HCT116 (cell line): Measurements from ENCODE around the gene NOXRED1. TPM values are rescaled to one million over a fixed set of nuclear protein-coding genes. Genes with fewer than 3 reads are reported as not detected.

Experiments
- ATAC-seq: fragments of 200-7000 bp; cut with Tn5 transposase; 2 replicates; pipeline ENCODE4 v1.9.1; 2020; ENCODE audit warnings: mild to moderate bottlenecking, moderate library complexity
- BruUV-seq: library from RNA; stranded (reverse); fragments of 400-500 nt; replicated peaks from 2 replicates; lab custom pipeline; 2021; lab: Mats Ljungman, UMichigan
- CTCF ChIA-PET: fragments of 300-600 bp; sonication (Branson Sonifier 250); formaldehyde crosslinking; loops from one replicate; lab custom pipeline; 2021; ENCODE audit warnings: antibody characterized with exemption; lab: Charles Lee
- POLR2A ChIA-PET: fragments of 300-600, 350-600 bp; sonication (Branson Sonifier 250); formaldehyde crosslinking; loops from one replicate; lab custom pipeline; 2021; ENCODE audit warnings: antibody characterized with exemption; lab: Charles Lee
- RAD21 ChIA-PET, 2 experiments: fragments of 300-600 bp; sonication (Branson Sonifier 250); formaldehyde crosslinking; loops; one replicate each; lab custom pipeline; 2023; ENCODE audit warnings: low total read pairs in 2 of 2; ENCODE audit not compliant: uncharacterized antibody in 2 of 2, unreplicated experiment in 2 of 2, low non-redundant PET in 1 of 2; lab: Charles Lee
- DNase-seq: peaks from one replicate; pipeline ENCODE4 v3.0.0-alpha.2; 2010; ENCODE audit warnings: low read depth, low spot score
- H2AFZ ChIP-seq: fragments of 200-600 bp; shearing (Covaris generic), sonication (generic); 2 replicates; pipeline ENCODE4 v1.6.1; 2017; ENCODE audit warnings: low read depth, mixed run types, mixed read lengths, antibody characterized with exemption, low read length; ENCODE audit not compliant: poor library complexity, severe bottlenecking
- H3K27ac ChIP-seq: 2 replicates; pipeline ENCODE4 v1.5.1; 2012; ENCODE audit warnings: low read depth, low read length
- H3K27me3 ChIP-seq: fragments of 200-600 bp; sonication (generic); 2 replicates; pipeline ENCODE4 v1.6.1; 2016; ENCODE audit warnings: mixed run types, low read length, mixed read lengths; ENCODE audit not compliant: insufficient read depth
- H3K36me3 ChIP-seq, 2 experiments: fragments of 200-500 bp in 1 of 2; fragments of 200-600 bp in 1 of 2; sonication (Bioruptor generic) in 1 of 2; sonication (generic) in 1 of 2; 2 replicates each; pipeline versions ENCODE4 v1.5.1 to v1.6.1; 2014 to 2016; ENCODE audit warnings: low read length in 2 of 2, inconsistent platforms in 1 of 2, mixed read lengths in 1 of 2, mixed run types in 1 of 2; ENCODE audit not compliant: insufficient read depth in 2 of 2, control insufficient read depth in 1 of 2
- H3K4me1 ChIP-seq, 2 experiments: fragments of 200-600 bp in 1 of 2; sonication (generic) in 1 of 2; 2 replicates each; pipeline versions ENCODE4 v1.5.1 to v1.6.1; 2012 to 2017; ENCODE audit warnings: low read length in 2 of 2, inconsistent platforms in 1 of 2, mild to moderate bottlenecking in 1 of 2, mixed read lengths in 1 of 2, mixed run types in 1 of 2, moderate library complexity in 1 of 2; ENCODE audit not compliant: insufficient read depth in 2 of 2, control insufficient read depth in 1 of 2
- H3K4me2 ChIP-seq: fragments of 200-600 bp; sonication (generic); 2 replicates; pipeline ENCODE4 v1.6.1; 2017; ENCODE audit warnings: mixed run types, low read length, mixed read lengths
- H3K4me3 ChIP-seq, 2 experiments: fragments of 200-600 bp in 1 of 2; sonication (generic) in 1 of 2; replicated peaks in 1 of 2; 2 replicates each; pipeline ENCODE4 v1.5.1; 2011 to 2016; ENCODE audit warnings: low read length in 2 of 2, control low read depth in 1 of 2, low read depth in 1 of 2, mild to moderate bottlenecking in 1 of 2, mixed read lengths in 1 of 2, mixed run types in 1 of 2
- H3K79me2 ChIP-seq: fragments of 200-600 bp; sonication (generic); 2 replicates; pipeline ENCODE4 v1.6.1; 2017; ENCODE audit warnings: mild to moderate bottlenecking, mixed run types, low read length, moderate library complexity, mixed read lengths; ENCODE audit not compliant: insufficient read depth
- H3K9ac ChIP-seq: fragments of 200-600 bp; sonication (generic); 2 replicates; pipeline ENCODE4 v1.6.1; 2016; ENCODE audit warnings: low read length, mixed read lengths
- H3K9me2 ChIP-seq: fragments of 200-600 bp; sonication (generic), shearing (Covaris generic); 2 replicates; pipeline ENCODE4 v1.6.1; 2017; ENCODE audit warnings: mixed run types, mild to moderate bottlenecking, moderate library complexity; ENCODE audit not compliant: insufficient read depth
- H3K9me3 ChIP-seq, 2 experiments: fragments of 200-500 bp in 1 of 2; fragments of 200-600 bp in 1 of 2; sonication (Bioruptor generic) in 1 of 2; sonication (generic) in 1 of 2; 2 replicates each; pipeline ENCODE4 v1.6.1; 2014 to 2017; ENCODE audit warnings: low read length in 2 of 2, mixed read lengths in 2 of 2, inconsistent platforms in 1 of 2, low read depth in 1 of 2, mild to moderate bottlenecking in 1 of 2, mixed run types in 1 of 2, moderate library complexity in 1 of 2; ENCODE audit not compliant: control insufficient read depth in 1 of 2, insufficient read depth in 1 of 2
- H4K20me1 ChIP-seq: fragments of 200-600 bp; sonication (generic), shearing (Covaris generic); 2 replicates; pipeline ENCODE4 v1.6.1; 2017; ENCODE audit warnings: mixed run types, mild to moderate bottlenecking, moderate library complexity; ENCODE audit not compliant: insufficient read depth
- ATF3 ChIP-seq: IDR thresholded peaks from 2 replicates; pipeline ENCODE4 v1.6.1; 2012
- CBX3 ChIP-seq: IDR thresholded peaks from 2 replicates; pipeline ENCODE4 v1.6.1; 2012; ENCODE audit warnings: low read depth
- CEBPB ChIP-seq: IDR thresholded peaks from 2 replicates; pipeline ENCODE4 v1.6.1; 2012; ENCODE audit warnings: low read depth
- CTCF ChIP-seq, 3 experiments: fragments of 200-600 bp in 1 of 3; sonication (generic) in 1 of 3; IDR thresholded peaks in 2 of 3; conservative IDR thresholded peaks in 1 of 3; 2 replicates each; pipeline ENCODE4 v1.5.1; 2012 to 2017; ENCODE audit warnings: low read depth in 2 of 3, low read length in 2 of 3, antibody characterized with exemption in 1 of 3, borderline replicate concordance in 1 of 3, control low read depth in 1 of 3, mild to moderate bottlenecking in 1 of 3, mixed read lengths in 1 of 3, mixed run types in 1 of 3, moderate library complexity in 1 of 3; ENCODE audit not compliant: insufficient read depth in 1 of 3
- EGR1 ChIP-seq: IDR thresholded peaks from 2 replicates; pipeline ENCODE4 v1.6.1; 2012; ENCODE audit warnings: low read depth
- ELF1 ChIP-seq: IDR thresholded peaks from 2 replicates; pipeline ENCODE4 v1.6.1; 2012; ENCODE audit warnings: low read depth, borderline replicate concordance
- EZH2 ChIP-seq: fragments of 200-600 bp; sonication (generic); IDR thresholded peaks from 2 replicates; pipeline ENCODE4 v1.6.1; 2017; ENCODE audit warnings: antibody characterized with exemption, mixed run types
- FOSL1 ChIP-seq: IDR thresholded peaks from 2 replicates; pipeline ENCODE4 v1.6.1; 2012; ENCODE audit warnings: low read depth
- JUND ChIP-seq: IDR thresholded peaks from 2 replicates; pipeline ENCODE4 v1.6.1; 2012
- MAX ChIP-seq: IDR thresholded peaks from 2 replicates; pipeline ENCODE4 v1.6.1; 2012
- POLR2AphosphoS5 ChIP-seq: IDR thresholded peaks from 2 replicates; pipeline ENCODE4 v1.6.1; 2011; ENCODE audit warnings: mild to moderate bottlenecking, low read depth, low read length, moderate library complexity
- RAD21 ChIP-seq: IDR thresholded peaks from 2 replicates; pipeline ENCODE4 v1.6.1; 2012; ENCODE audit warnings: low read depth, mild to moderate bottlenecking
- SIN3A ChIP-seq: IDR thresholded peaks from 2 replicates; pipeline ENCODE4 v1.6.1; 2012; ENCODE audit warnings: low read depth
- SP1 ChIP-seq: IDR thresholded peaks from 2 replicates; pipeline ENCODE4 v1.6.1; 2012; ENCODE audit warnings: low read depth
- SRF ChIP-seq: IDR thresholded peaks from 2 replicates; pipeline ENCODE4 v1.6.1; 2012; ENCODE audit warnings: low read depth
- TCF7L2 ChIP-seq: IDR thresholded peaks from 2 replicates; pipeline ENCODE4 v1.7.0; 2011; ENCODE audit warnings: borderline replicate concordance, inconsistent platforms; ENCODE audit not compliant: insufficient read depth, insufficient read length; ENCODE audit errors: extremely low read depth
- YY1 ChIP-seq: IDR thresholded peaks from 2 replicates; pipeline ENCODE4 v1.6.1; 2011; ENCODE audit warnings: low read length, low read depth, moderate library complexity, mild to moderate bottlenecking; ENCODE audit not compliant: insufficient replicate concordance; ENCODE audit errors: extremely low read depth
- ZNF274 ChIP-seq: fragments of 200-500 bp; sonication (Bioruptor generic); IDR thresholded peaks from 2 replicates; pipeline ENCODE4 v1.6.1; 2014; ENCODE audit warnings: mild to moderate bottlenecking, low read depth, low read length, inconsistent platforms
- intact Hi-C: fragments of 100-400 bp; cut with micrococcal nuclease; formaldehyde crosslinking; loops from 2 replicates; pipeline ENCODE4 v1.10.0; 2022
- total RNA-seq: library from RNA; stranded (reverse); gene quantifications from one replicate; pipeline ENCODE4 v1.2.1, GENCODE V29; 2021; ENCODE audit not compliant: unreplicated experiment

The NOXRED1 gene
- total RNA-seq, 1 experiment from 2014 or later: 0.66 TPM

GRCh38 chr14:77359626-77360025 lies 63.7 kb downstream of the NOXRED1 start:
- no TSS peak for BruUV-seq
- Histone ChIP-seq H3K4me2 (no peak overlapping the region), H3K27ac (no peak overlapping the region), H2AFZ (no peak overlapping the region), H3K9me2 (no peaks in the 10 kb centered on the region), H3K27me3 (no peaks in the 10 kb centered on the region), H4K20me1 (no peaks in the 10 kb centered on the region; the same call in 1 of the 2 replicates), H3K4me3 (no peak overlapping the region), H3K9me3 (no peaks in the 10 kb centered on the region), H3K79me2 (peaks cover 6% of the 10 kb centered on the region; the same call in 1 of the 2 replicates), H3K9ac (no peak overlapping the region), H3K36me3 (no peaks in the 10 kb centered on the region), H3K4me1 (no peaks in the 10 kb centered on the region)
- RAD21 ChIA-PET: no interaction called here
- intact Hi-C loops: no loop called here
- DNase-seq (no peak), ATAC-seq (no peak)
- POLR2A ChIA-PET: no interaction called here
- TF ChIP-seq SIN3A (no peak), SRF (no peak), CBX3 (no peak), ZNF274 (no peak), JUND (no peak), RAD21 (no peak), ATF3 (no peak), CTCF (IDR thresholded peaks at IDR 0.05 in 2 of 3, conservative IDR thresholded peaks at IDR 0.05 in 1 of 3; ENCODE audit: borderline replicate concordance in 1 of 3, insufficient read depth in 1 of 3, low read depth in 2 of 3, low read length in 2 of 3) (no peak), ELF1 (no peak), TCF7L2 (no peak), YY1 (no peak), EZH2 (no peak), SP1 (no peak), MAX (no peak), EGR1 (no peak), CEBPB (no peak), FOSL1 (no peak), POLR2AphosphoS5 (no peak)
- CTCF ChIA-PET: no interaction called here
